GM19452 (cell line): ENCODE data around the gene PPP1R36.

Experiments used
- ATAC-seq: cut with Tn5 transposase; IDR thresholded peaks from one replicate; pipeline ENCODE4 v1.9.1; 2021; ENCODE audit not compliant: unreplicated experiment

Gene PPP1R36

GRCh38 chr14:64638625-64639024, 88.9 kb downstream of the PPP1R36 start:
- ATAC-seq = no peak
